HG03565 (cell line): ENCODE data around the gene MDN1.
"Not testable (repeated sequence)": the region's sequence is repeated elsewhere in the genome, so short reads cannot be mapped to it uniquely, and the experiment has no call there.

ENCODE experiments used
- ATAC-seq: cut with Tn5 transposase; IDR thresholded peaks from one replicate; pipeline ENCODE4 v1.9.1; 2021; ENCODE audit warnings: mild to moderate bottlenecking, moderate library complexity; ENCODE audit not compliant: unreplicated experiment

Gene MDN1

DNA sequence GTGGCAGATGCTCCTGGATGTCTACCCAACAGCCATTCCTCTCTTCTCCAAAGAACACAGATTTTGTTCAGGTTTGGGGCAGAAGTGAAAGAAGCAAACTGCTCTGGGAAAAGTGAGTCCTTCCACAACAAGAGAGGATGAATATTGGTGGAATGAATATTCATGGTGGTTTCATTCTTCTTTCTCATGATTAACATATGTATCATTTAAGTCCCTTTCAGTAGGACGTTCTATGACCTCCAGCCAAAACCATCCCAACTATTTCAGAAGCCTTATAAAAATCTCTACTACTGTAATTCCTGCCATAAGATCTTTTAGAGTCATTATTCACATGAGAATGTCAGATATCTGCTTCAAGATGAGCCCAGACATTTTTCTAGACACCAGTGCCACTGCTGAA is 44.4 kb downstream of the MDN1 start:
- no peak for ATAC-seq

DNA sequence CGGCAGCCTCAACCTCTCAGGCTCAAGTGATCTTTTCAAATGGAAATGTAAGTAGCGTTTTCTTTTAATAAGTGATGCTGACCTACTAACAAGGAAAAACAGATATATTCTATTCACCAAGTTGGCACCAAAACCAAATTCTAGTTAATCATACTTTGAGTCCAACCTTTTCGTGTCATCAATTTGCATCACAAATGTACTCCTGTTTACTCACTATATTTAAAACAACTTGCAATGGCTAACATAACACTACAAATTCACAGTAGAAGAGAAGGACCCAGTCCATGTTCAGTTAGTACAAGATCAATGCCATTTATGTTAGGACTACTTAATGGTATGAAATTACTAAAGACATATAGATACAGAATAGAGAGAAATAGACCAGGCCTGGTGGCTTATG is 50.0 kb downstream of the MDN1 start:
- ATAC-seq: no peak

DNA sequence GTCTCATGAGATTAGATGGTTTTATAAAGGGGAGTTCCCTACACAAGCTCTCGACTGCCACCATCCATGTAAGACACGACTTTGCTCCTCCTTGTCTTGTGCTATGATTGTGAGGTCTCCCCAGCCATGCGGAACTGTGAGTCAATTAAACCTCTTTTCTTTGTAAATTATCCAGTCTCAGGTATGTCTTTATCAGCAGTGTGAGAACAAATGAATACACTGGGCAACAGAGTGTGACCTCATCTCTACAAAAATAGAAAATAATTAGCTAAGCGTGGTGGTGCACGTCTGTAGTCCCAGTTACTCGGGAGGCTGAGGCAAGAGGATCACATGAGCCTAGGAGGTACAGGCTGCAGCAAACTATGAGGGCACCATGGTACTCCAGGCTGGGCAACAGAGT is 51.3 kb downstream of the MDN1 start:
- ATAC-seq: no peak

DNA sequence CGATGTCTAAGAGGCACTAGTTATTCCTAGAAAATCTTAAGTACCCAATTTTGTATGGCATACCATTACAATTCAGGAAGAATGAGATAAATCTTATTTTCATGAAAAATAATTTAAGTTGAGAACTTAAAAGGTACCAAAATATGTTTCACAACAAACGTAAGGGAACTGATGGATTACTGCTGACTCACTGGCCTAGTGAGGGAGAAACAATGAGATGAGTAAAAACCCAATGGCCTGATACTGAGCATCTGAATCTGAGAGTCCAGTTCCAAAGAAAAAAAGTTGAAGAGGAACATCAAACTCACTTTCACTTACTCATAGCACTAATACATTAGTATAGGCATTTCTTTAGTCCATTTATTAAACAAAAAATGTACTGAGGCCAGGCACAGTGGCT is 56.0 kb downstream of the MDN1 start:
- ATAC-seq: no peak

DNA sequence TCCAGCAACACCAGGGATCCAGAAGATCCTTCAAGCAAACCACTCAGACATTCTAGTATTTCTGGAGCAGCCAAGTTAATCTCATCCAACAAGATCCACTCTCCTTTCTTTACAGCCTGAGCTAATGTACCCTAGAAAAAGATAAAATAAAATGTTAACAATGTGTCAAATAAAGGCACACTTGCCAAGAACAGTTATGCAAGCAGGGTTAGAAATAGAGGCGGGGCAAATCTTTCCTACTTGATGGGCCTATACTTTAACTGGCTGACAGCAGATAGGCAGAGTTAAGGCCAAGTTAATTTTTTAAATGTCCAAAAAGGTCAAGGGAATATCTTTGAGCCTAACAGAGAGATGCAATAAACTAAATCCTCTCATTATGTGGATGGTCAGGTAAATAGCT is 60.8 kb downstream of the MDN1 start:
- no peak for ATAC-seq

- ATAC-seq: no peak
Measured at GRCh38 chr6:89750338-89750737, 69.3 kb downstream of the MDN1 start.

DNA sequence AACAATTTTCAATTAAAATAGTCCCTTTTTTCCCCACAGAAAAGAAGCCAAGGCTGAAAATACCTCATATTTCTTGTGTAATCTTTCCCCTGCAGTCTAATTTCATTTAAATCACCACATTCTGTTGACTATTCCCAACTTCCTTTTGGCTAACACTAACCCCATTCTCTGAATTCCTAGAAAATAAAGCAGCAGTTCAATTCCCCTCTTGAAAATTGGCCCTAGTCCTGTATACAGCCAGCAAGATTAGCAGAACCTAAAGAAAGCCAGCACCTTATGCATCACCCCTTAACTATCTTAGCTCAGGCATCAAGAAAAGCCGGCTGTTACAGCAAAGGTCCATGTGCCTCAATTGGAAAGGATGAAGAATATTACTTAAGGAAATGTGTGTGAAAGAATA is 69.7 kb downstream of the MDN1 start:
- ATAC-seq: no peak

- no peak for ATAC-seq
Measured at GRCh38 chr6:89745716-89746115, 73.9 kb downstream of the MDN1 start.

DNA sequence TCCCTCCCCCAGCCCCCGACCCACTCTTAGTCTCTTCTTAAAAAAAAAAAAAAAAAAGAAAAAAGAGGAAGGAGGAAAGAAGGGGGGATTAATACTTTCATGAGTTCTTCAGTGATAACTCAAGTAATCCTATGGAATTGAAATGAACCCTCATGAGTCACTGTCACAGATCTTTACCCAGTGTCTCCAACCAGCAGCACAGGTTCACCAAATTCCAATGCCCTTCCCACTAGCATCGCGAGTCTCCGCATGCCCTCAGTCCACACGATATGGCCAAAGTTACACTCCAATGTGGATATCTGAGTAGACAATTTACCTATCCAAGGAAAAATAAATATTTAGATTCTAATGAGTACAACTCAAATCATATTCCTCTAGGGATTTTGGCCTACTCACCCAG is 74.5 kb downstream of the MDN1 start:
- ATAC-seq: no peak

DNA sequence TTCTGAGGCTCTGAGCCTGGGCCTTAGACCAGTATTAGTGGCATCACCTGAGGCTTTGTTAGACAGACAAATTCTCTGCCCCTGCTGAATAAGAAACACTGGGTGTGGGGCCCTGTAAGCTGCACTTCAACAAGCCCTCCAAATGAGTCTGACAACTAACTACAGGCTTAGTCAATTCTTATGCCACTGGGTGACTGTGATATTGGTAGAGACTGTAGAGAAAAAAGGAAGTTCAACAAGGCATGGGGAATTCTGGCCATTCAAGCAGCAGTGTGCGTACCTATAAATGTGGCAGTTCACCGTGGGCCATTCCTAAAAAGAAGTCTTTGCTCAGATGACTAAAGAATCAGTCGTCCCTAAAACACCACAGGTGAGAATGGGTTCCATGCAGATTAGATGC is 82.7 kb downstream of the MDN1 start:
- no peak for ATAC-seq

DNA sequence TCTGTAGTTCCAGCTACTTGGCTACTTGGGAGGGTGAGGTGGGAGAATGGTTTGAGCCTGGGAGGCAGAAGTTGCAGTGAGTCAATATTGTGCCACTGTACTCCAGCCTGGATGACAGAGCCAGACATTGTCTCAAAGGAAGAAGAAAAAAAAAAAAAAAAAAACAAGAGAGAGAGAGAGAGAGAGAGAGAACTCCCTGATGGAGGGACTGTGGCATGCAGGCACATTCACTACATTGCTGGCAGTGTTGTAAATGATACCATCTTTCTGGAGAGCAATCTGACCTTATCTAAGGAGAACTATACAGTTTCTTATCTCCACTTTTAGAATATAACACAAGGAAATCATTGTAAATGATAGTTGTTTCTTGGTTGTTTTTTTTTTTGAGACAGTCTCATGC is 85.1 kb downstream of the MDN1 start:
- no peak for ATAC-seq

DNA sequence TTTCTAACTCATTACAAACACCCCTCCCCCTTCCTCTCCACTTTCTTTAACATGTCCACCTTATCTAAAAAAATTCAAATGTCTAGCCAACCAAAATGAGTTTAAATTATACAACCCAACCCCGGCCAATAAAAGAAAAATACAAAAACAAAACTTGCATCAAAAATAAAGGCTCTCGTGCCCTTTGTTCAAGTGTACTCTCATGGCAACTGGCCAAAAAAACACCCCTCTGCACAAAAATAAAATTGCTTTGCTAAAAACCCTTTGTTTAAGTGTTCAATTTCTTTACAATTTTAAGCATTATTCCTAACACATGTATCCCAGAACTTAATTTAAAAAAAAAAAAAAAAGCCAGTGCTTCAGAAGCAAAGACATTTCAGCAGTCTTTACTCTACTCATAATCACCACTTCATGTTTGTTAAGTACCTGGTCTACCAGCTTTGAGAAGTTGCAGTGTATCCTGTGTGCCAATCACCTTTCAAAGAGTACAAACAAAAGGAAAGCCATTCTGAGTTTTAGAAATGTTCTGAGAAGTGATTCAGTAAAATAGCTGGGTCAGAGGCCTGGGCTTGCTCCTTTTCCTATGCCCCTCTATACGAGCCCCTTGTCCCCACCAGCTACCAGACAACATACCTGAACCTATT is 87.5 kb downstream of the MDN1 start:
- ATAC-seq: no peak

DNA sequence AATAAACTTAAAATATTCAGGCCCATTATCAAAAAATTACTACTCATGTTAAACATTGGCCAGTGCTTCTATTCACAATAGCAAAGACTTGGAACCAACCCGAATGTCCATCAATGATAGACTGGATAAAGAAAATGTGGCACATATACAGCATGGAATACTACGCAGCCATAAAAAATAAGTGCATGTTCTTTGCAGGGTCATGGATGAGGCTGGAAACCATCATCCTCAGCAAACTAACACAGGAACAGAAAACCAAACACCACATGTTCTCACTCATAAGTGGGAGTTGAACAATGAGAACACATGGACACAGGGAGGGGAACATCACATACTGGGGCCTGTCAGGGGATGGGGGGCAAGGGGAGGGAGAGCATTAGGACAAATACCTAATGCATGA is 88.3 kb downstream of the MDN1 start:
- not testable (repeated sequence) for ATAC-seq

- ATAC-seq: no peak
Measured at GRCh38 chr6:89729818-89730217, 89.8 kb downstream of the MDN1 start.

- ATAC-seq: no peak
Measured at GRCh38 chr6:89727501-89727900, 92.1 kb downstream of the MDN1 start.

DNA sequence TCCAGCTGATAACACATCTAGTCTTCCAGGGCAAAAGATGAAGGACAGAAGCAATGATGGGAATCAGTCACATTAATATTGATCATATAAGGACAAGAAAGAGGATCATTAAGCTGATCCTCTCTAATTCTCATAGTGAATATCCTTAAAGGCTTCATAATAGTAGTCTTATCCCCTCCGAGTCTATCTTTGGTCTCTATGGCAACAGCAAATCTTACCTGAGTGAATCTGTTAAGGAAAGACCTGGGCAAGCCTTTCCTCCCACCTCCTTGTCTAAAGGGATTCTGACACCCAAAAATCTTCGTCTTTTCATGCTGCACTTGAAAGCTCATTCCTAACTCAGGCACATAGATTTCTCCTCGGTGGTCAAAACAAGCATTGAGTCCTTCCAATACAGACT is 94.6 kb downstream of the MDN1 start:
- ATAC-seq: no peak

DNA sequence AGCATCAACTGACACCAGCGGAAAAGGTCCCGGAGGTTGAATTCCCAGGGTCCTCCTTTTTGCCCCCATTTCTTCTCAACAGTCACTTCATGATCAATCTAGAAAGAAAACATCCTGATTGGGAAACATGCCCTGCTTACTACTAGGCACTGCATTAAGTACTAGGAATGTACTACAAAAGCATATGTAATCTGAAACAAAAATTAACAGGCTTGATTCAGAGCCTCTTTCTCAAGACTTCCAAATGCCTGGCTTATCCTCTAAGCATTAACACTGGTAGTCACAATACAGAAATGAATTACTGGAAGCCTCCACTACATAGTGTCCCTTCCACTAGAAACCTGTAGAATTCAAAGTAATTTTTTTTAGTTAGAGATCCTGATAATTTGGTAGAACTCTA is 96.5 kb downstream of the MDN1 start:
- no peak for ATAC-seq

- no peak for ATAC-seq
Measured at GRCh38 chr6:89716532-89716931, 103.1 kb downstream of the MDN1 start.

- ATAC-seq: no peak
Measured at GRCh38 chr6:89711801-89712200, 107.8 kb downstream of the MDN1 start.

DNA sequence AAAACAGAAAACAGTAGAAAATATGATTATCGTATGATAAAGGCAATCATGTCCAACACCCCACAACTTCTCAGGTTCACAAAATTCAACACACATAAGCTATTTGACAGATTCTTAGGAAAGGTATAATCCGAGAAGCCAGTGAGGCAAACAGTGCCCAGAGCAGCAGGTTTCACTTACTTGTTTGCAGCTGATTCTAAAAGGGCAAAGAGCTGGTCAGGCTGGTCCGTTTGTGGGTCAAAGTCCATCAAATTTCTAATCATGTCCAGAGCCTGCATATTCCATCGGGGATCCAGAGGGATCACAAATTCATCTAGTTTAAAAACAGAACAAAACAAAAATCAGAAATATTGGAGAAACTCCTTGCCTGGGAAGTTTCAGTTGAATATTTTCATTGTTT is 111.3 kb downstream of the MDN1 start:
- no peak for ATAC-seq

DNA sequence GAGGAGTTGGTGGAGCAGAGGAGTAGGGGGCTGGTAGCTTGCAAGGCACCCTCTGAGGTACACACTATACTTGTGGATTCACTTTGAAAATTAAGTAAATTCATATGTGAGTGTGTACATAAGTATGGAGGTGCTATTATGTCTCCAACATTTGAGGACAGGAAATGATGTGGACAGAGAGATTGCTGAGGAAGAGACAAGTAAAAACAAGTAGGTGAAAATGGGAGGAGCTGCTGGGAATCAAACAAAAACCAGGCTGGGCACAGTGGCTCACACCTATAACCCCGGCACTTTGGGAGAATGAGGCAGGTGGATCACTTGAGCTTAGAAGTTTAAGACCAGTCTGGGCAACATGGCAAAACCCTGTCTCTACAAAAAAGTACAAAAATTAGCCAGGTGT is 111.8 kb downstream of the MDN1 start:
- ATAC-seq: no peak

DNA sequence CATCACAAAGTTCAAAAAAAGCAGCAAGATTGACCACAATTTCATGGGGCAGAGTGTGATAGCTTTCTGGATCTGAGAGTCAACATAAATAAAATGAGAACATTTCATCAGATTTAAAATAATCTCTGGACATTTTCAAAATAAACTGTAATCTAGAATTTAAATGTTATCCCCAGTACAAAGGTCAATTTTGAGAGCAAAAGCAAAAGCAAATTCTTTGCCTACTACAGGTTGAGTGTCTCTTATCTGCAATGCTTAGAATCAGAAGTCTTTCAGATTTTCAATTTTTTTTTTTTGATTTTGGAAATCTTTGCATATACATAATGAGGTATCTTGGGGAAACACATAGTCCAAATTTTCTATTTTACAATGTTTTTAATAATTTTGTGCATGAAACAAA is 113.5 kb downstream of the MDN1 start:
- no peak for ATAC-seq

DNA sequence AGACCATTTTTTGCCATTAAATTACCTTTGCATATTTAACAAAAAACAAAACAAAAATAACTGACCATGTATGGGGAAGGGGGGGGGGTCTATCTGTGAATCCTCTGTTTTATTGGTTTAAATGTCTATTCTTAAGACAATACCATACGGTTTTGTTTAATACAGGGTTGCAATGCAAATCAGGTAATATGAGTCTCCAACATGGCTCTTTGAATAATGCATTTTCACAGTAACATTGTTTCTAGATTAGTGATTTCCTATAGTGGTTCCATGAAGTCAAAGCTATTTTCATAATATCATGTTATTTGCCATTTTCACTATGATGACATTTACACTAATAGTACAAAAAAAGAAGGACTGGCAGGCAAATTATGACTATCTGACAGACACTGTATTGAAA is 116.3 kb downstream of the MDN1 start:
- no peak for ATAC-seq

GRCh38 chr6:89702349-89702748 is 117.2 kb downstream of the MDN1 start:
- no peak for ATAC-seq
